Measurements from ENCODE around the gene CDKN1C.

The CDKN1C gene

GRCh38 chr11:2877474-2877873 lies 8.1 kb downstream of the CDKN1C start:
- ATAC-seq (no peak), DNase-seq (no peak)
- Mint-ChIP-seq H3K9me3 (peaks cover 0 to 7% of the 10 kb centered on the region in 2 donors), H3K27me3 (peaks cover 3% of the 10 kb centered on the region), H3K27ac (no peak overlapping the region), H3K4me1 (no peaks in the 10 kb centered on the region), H3K4me3 (no peak overlapping the region)

GRCh38 chr11:2874963-2875362 lies 10.6 kb downstream of the CDKN1C start:
- peaks cover 0 to 7% of the 10 kb centered on the region in 2 donors for H3K9me3 Mint-ChIP-seq
- no peak overlapping the region for H3K27ac Mint-ChIP-seq
- H3K4me1 Mint-ChIP-seq: peaks cover 20% of the 10 kb centered on the region
- no peak overlapping the region for H3K4me3 Mint-ChIP-seq
- no peak for ATAC-seq
- no peak for DNase-seq
- peaks cover 22% of the 10 kb centered on the region for H3K27me3 Mint-ChIP-seq

DNA sequence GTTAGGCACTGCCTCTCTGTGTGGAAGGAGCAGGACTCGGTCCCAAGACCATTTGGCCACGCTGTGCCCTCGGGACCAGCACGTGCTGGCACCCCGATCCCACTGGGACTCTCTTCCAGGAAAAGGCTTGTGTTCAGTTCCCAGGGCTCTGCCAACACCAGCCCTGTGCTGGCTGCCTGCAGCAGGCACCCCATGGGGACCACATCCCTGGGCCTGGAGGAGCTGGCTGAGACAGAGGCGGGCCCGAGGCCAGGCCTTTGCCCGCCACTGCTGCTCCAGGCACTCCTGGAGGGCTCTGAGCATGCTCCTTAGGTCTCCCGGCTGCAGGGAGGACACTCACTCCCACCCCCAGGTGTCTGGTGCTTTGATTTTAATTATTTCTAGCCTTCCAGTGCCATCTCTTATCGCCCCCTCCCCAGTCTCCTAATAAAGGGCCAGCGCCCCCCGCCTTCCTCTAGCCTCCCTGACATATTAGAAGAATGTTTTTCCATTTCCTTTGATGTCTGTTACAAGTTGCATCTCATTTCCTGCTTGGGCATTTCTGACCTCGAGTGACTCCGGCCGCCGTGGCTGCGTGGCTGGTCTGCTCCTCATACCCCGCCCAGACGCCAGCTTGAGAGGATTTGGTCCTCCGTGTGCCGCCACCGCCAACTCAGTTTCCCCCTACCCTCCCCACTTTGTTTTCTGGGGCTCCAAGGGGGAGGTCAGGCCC lies 14.4 kb downstream of the CDKN1C start:
- H3K4me1 Mint-ChIP-seq: peaks cover 31% of the 10 kb centered on the region
- no peak for DNase-seq
- peaks cover 0 to 7% of the 10 kb centered on the region in 2 donors for H3K9me3 Mint-ChIP-seq
- no peak overlapping the region for H3K4me3 Mint-ChIP-seq
- peaks cover 56% of the 10 kb centered on the region for H3K27me3 Mint-ChIP-seq
- ATAC-seq: no peak
- H3K27ac Mint-ChIP-seq: no peak overlapping the region

GRCh38 chr11:2870460-2870859 lies 15.1 kb downstream of the CDKN1C start:
- DNase-seq (no peak), ATAC-seq (peak; percentile 37)
- Mint-ChIP-seq H3K9me3 (peaks cover 0 to 7% of the 10 kb centered on the region in 2 donors), H3K27me3 (peaks cover 58% of the 10 kb centered on the region), H3K27ac (no peak overlapping the region), H3K4me3 (peak overlapping the region in 1 of 2 donors; percentile 37), H3K4me1 (peaks cover 31% of the 10 kb centered on the region)

GRCh38 chr11:2869561-2870427 lies 15.8 kb downstream of the CDKN1C start:
- peaks cover 0 to 1% of the 10 kb centered on the region in 2 donors for H3K9me3 Mint-ChIP-seq
- H3K4me3 Mint-ChIP-seq: peak overlapping the region in 1 of 2 donors; percentile 37
- H3K27me3 Mint-ChIP-seq: peaks cover 64% of the 10 kb centered on the region
- ATAC-seq (no peak), DNase-seq (no peak)
- H3K4me1 Mint-ChIP-seq: peaks cover 32% of the 10 kb centered on the region
- no peak overlapping the region for H3K27ac Mint-ChIP-seq

- Mint-ChIP-seq H3K27me3 (peaks cover 70% of the 10 kb centered on the region), H3K27ac (no peak overlapping the region), H3K9me3 (no peaks in the 10 kb centered on the region), H3K4me3 (peak overlapping the region in 1 of 2 donors; percentile 6), H3K4me1 (peaks cover 39% of the 10 kb centered on the region)
- no peak for ATAC-seq
- DNase-seq: no peak
Measured at GRCh38 chr11:2869134-2869526, 16.4 kb downstream of the CDKN1C start.

GRCh38 chr11:2868506-2869133 lies 17.0 kb downstream of the CDKN1C start:
- Mint-ChIP-seq H3K4me3 (peak overlapping the region; percentile 37 to 43), H3K4me1 (peaks cover 41% of the 10 kb centered on the region), H3K9me3 (no peaks in the 10 kb centered on the region), H3K27ac (peak overlapping the region in 1 of 2 donors; percentile 42), H3K27me3 (peaks cover 75% of the 10 kb centered on the region)
- DNase-seq (no peak), ATAC-seq (no peak)

DNA sequence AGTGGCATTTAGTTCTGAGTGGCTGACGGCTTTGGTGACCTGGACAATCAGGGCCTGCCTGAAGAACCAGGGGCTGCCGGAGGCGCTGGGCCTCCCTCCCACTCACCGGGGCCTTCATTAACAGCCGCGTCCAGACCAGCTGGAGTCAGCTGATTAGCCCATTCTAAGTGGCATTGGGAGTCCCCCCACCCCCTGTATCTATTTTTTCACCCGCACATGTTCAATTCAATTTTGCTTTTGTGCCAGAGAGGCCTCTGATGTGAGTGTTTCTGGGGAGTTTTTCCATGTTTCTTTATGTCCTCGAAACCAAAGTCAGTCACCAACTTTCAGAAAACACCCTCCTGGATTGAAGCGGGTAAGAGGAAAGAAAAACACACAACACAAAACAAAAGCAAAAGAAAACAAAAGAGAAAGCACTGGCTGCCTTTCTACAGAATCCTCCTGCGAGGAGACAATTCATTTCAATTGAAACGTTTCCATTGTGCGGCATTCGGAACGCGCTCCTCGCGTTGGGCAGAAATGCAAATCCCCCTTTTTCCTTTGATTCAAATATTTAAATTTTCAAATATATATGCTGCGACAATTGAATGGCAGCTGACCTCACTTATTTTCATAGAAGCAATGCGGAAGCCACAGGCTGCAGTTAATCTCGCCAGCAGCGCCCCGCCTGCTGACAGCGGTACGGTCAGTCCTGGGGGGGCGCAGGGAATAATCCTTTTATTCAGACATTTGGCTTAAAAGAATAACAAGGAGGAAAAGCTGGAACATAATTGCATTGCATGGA lies 17.7 kb downstream of the CDKN1C start:
- peaks cover 82% of the 10 kb centered on the region for H3K27me3 Mint-ChIP-seq
- peaks cover 48% of the 10 kb centered on the region for H3K4me1 Mint-ChIP-seq
- ATAC-seq: no peak
- H3K9me3 Mint-ChIP-seq: no peaks in the 10 kb centered on the region
- H3K27ac Mint-ChIP-seq: no peak overlapping the region
- no peak for DNase-seq
- H3K4me3 Mint-ChIP-seq: no peak overlapping the region

GRCh38 chr11:2867142-2867541 lies 18.4 kb downstream of the CDKN1C start:
- no peak overlapping the region for H3K27ac Mint-ChIP-seq

GRCh38 chr11:2865922-2866577 lies 19.5 kb downstream of the CDKN1C start:
- DNase-seq: no peak
- no peaks in the 10 kb centered on the region for H3K9me3 Mint-ChIP-seq
- H3K4me1 Mint-ChIP-seq: peaks cover 40% of the 10 kb centered on the region
- H3K27ac Mint-ChIP-seq: peak overlapping the region in 1 of 2 donors; percentile 27
- no peak for ATAC-seq
- H3K4me3 Mint-ChIP-seq: no peak overlapping the region
- H3K27me3 Mint-ChIP-seq: peaks cover 82% of the 10 kb centered on the region

More at GRCh38 chr11:2867142-2867541, 18.4 kb downstream of the CDKN1C start:
- ATAC-seq (no peak), DNase-seq (no peak)
- H3K4me3 Mint-ChIP-seq: no peak overlapping the region
- H3K27me3 Mint-ChIP-seq: peaks cover 83% of the 10 kb centered on the region
- H3K9me3 Mint-ChIP-seq: no peaks in the 10 kb centered on the region
- H3K4me1 Mint-ChIP-seq: peaks cover 48% of the 10 kb centered on the region

DNA sequence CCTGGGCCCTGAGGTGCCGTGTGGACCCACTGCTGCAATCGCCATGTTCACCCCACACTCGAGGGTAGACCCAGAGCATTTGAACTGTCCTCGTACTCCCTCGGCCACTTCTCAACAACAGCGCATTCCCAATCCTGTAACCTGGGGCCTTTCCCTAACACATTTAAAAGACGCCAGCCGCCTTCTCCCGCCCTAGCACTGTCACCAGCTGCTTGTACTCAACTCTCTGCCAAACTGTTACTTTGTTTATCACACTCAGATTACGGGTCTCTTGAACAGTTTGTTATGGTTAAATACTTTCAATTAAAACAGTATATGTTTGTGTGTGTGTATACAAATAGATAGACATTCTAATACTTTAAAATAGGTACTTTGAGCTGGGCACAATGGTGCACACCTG lies 20.7 kb downstream of the CDKN1C start:
- DNase-seq: no peak
- H3K27me3 Mint-ChIP-seq: peaks cover 82% of the 10 kb centered on the region

GRCh38 chr11:2863276-2863618 lies 22.3 kb downstream of the CDKN1C start:
- Mint-ChIP-seq H3K27ac (no peak overlapping the region), H3K27me3 (peaks cover 82% of the 10 kb centered on the region), H3K4me1 (peaks cover 29% of the 10 kb centered on the region), H3K9me3 (no peaks in the 10 kb centered on the region), H3K4me3 (no peak overlapping the region)
- ATAC-seq: no peak
- DNase-seq: no peak

More for the DNA sequence above, 20.7 kb downstream of the CDKN1C start:
- no peak for ATAC-seq
- peaks cover 40% of the 10 kb centered on the region for H3K4me1 Mint-ChIP-seq
- no peaks in the 10 kb centered on the region for H3K9me3 Mint-ChIP-seq
- H3K4me3 Mint-ChIP-seq: no peak overlapping the region
- H3K27ac Mint-ChIP-seq: no peak overlapping the region

- H3K27ac Mint-ChIP-seq: no peak overlapping the region
- no peak for DNase-seq
- peaks cover 28% of the 10 kb centered on the region for H3K4me1 Mint-ChIP-seq
- H3K27me3 Mint-ChIP-seq: peaks cover 76% of the 10 kb centered on the region
- H3K9me3 Mint-ChIP-seq: no peaks in the 10 kb centered on the region
- H3K4me3 Mint-ChIP-seq: no peak overlapping the region
- ATAC-seq: no peak
Measured at GRCh38 chr11:2862395-2863275, 22.9 kb downstream of the CDKN1C start.

GRCh38 chr11:2860636-2861035 lies 24.9 kb downstream of the CDKN1C start:
- H3K4me3 Mint-ChIP-seq: no peak overlapping the region
- DNase-seq: peak; percentile 48 to 59

More at GRCh38 chr11:2860636-2861035, 24.9 kb downstream of the CDKN1C start:
- no peaks in the 10 kb centered on the region for H3K9me3 Mint-ChIP-seq
- H3K27ac Mint-ChIP-seq: no peak overlapping the region
- peak; percentile 81 for ATAC-seq
- peaks cover 28% of the 10 kb centered on the region for H3K4me1 Mint-ChIP-seq
- H3K27me3 Mint-ChIP-seq: peaks cover 59% of the 10 kb centered on the region

Measured in stimulated activated naive CD8-positive, alpha-beta T cell treated with anti-CD3 and anti-CD28 coated beads, Interleukin-15, amount 100 ng/mL, for 72 hours (primary cell).